Glutamatergic neuron (in vitro differentiated cells): Measurements from ENCODE around the gene SLC30A1. TPM values are rescaled to one million over a fixed set of nuclear protein-coding genes. Genes with fewer than 3 reads are reported as not detected.

Source experiments
- DNase-seq: peaks from one replicate; pipeline ENCODE4 v3.0.0; 2022
- H3K27ac Mint-ChIP-seq: one replicate; pipeline ENCODE4 v1.8.0; 2020; ENCODE audit warnings: mild to moderate bottlenecking, mixed read lengths, inconsistent platforms; ENCODE audit not compliant: unreplicated experiment
- H3K27me3 Mint-ChIP-seq: one replicate; pipeline ENCODE4 v1.8.0; 2020; ENCODE audit warnings: mild to moderate bottlenecking, moderate library complexity, mixed read lengths, inconsistent platforms; ENCODE audit not compliant: unreplicated experiment
- H3K36me3 Mint-ChIP-seq: one replicate; pipeline ENCODE4 v1.8.0; 2020; ENCODE audit warnings: mild to moderate bottlenecking, mixed read lengths, inconsistent platforms; ENCODE audit not compliant: unreplicated experiment
- H3K4me1 Mint-ChIP-seq: one replicate; pipeline ENCODE4 v1.8.0; 2020; ENCODE audit warnings: mild to moderate bottlenecking, low read depth, mixed read lengths, inconsistent platforms; ENCODE audit not compliant: unreplicated experiment
- H3K4me3 Mint-ChIP-seq: one replicate; pipeline ENCODE4 v1.8.0; 2020; ENCODE audit warnings: mild to moderate bottlenecking, mixed read lengths, inconsistent platforms; ENCODE audit not compliant: unreplicated experiment
- H3K9me3 Mint-ChIP-seq: one replicate; pipeline ENCODE4 v1.8.0; 2020; ENCODE audit warnings: mild to moderate bottlenecking, moderate library complexity, mixed read lengths, inconsistent platforms; ENCODE audit not compliant: unreplicated experiment
- CTCF ChIP-seq: fragments of 200-600 bp; sonication (generic); IDR thresholded peaks from one replicate; pipeline ENCODE4 v1.5.0; 2021; ENCODE audit not compliant: partially characterized antibody, unreplicated experiment
- total RNA-seq: library from RNA; stranded (reverse); fragmentation: NEBNext Ultra II Directional; extraction: Animal tissue kit (Norgen Biotek cat#: 25700); gene quantifications from one replicate; pipeline ENCODE4 v1.2.1, GENCODE V29; 2021; ENCODE audit not compliant: unreplicated experiment

Gene SLC30A1
- total RNA-seq, 1 donor from 2014 or later: 3.1 TPM

GRCh38 chr1:211557894-211558625 lies 20.9 kb downstream of the SLC30A1 start:
- no peak for TF ChIP-seq CTCF
- Mint-ChIP-seq H3K36me3 (no peaks in the 10 kb centered on the region), H3K4me1 (no peaks in the 10 kb centered on the region), H3K27ac (no peak overlapping the region), H3K9me3 (peaks cover 3% of the 10 kb centered on the region), H3K27me3 (peaks cover 7% of the 10 kb centered on the region), H3K4me3 (no peak overlapping the region)
- no peak for DNase-seq

- Mint-ChIP-seq H3K4me3 (no peak overlapping the region), H3K36me3 (no peaks in the 10 kb centered on the region), H3K9me3 (peaks cover 1% of the 10 kb centered on the region), H3K27ac (no peak overlapping the region), H3K27me3 (peaks cover 3% of the 10 kb centered on the region), H3K4me1 (no peaks in the 10 kb centered on the region)
- no peak for TF ChIP-seq CTCF
- no peak for DNase-seq
Measured at GRCh38 chr1:211553549-211553948, 25.4 kb downstream of the SLC30A1 start.

GRCh38 chr1:211551638-211552460 lies 27.1 kb downstream of the SLC30A1 start:
- Mint-ChIP-seq H3K36me3 (no peaks in the 10 kb centered on the region), H3K4me3 (no peak overlapping the region), H3K9me3 (no peaks in the 10 kb centered on the region), H3K27me3 (peaks cover 3% of the 10 kb centered on the region), H3K4me1 (no peaks in the 10 kb centered on the region), H3K27ac (no peak overlapping the region)
- no peak for TF ChIP-seq CTCF
- DNase-seq: no peak

- Mint-ChIP-seq H3K4me3 (no peak overlapping the region), H3K4me1 (no peaks in the 10 kb centered on the region), H3K27ac (no peak overlapping the region), H3K27me3 (peaks cover under 1% of the 10 kb centered on the region), H3K9me3 (peaks cover 1% of the 10 kb centered on the region), H3K36me3 (no peaks in the 10 kb centered on the region)
- no peak for DNase-seq
- no peak for TF ChIP-seq CTCF
Measured at GRCh38 chr1:211549092-211549711, 29.8 kb downstream of the SLC30A1 start.
